HepG2 (cell line): ENCODE results near the gene RTN1. TPM values are rescaled to one million over a fixed set of nuclear protein-coding genes. Genes with fewer than 3 reads are reported as not detected.

Experiments
- BORCS8-MEF2B ChIP-seq: sonication (generic); formaldehyde crosslinking; IDR thresholded peaks from 2 replicates; pipeline ENCODE4 v1.8.0; 2022; ENCODE audit warnings: mild to moderate bottlenecking, missing genetic modification reagents
- FOXC1 ChIP-seq: sonication (generic); formaldehyde crosslinking; IDR thresholded peaks from 2 replicates; pipeline ENCODE4 v1.8.0; 2022; ENCODE audit warnings: mild to moderate bottlenecking, missing genetic modification reagents, borderline replicate concordance
- FOXP1 ChIP-seq, 2 experiments: fragments of 450-650 bp in 1 of 2; IDR thresholded peaks; 2 replicates each; pipeline ENCODE4 v1.6.1; 2017 to 2018; ENCODE audit warnings: antibody characterized with exemption in 1 of 2
- GABPA ChIP-seq, 2 experiments: IDR thresholded peaks; 2 replicates each; pipeline ENCODE4 v1.6.1; 2011 to 2016; ENCODE audit warnings: low read depth in 2 of 2, low read length in 1 of 2, missing biosample characterization in 1 of 2, missing genetic modification characterization in 1 of 2
- GABPB1 ChIP-seq: IDR thresholded peaks from 2 replicates; pipeline ENCODE4 v1.6.1; 2016; ENCODE audit warnings: mild to moderate bottlenecking, missing genetic modification reagents, moderate library complexity, missing compliant biosample characterization
- HNRNPLL ChIP-seq: fragments of 200-400 bp; formaldehyde crosslinking; IDR thresholded peaks from 2 replicates; pipeline ENCODE4 v1.6.1; 2017; ENCODE audit warnings: mild to moderate bottlenecking, low read depth, low read length; ENCODE audit not compliant: poor library complexity, severe bottlenecking
- KDM2A ChIP-seq: sonication (generic); formaldehyde crosslinking; IDR thresholded peaks from 2 replicates; pipeline ENCODE4 v1.4.0; 2020; ENCODE audit warnings: low read depth, missing genetic modification reagents, borderline replicate concordance
- KLF6 ChIP-seq: IDR thresholded peaks from 2 replicates; pipeline ENCODE4 v1.8.0; 2016; ENCODE audit warnings: missing biosample characterization, missing genetic modification reagents
- MTF2 ChIP-seq: sonication (generic); formaldehyde crosslinking; IDR thresholded peaks from 2 replicates; pipeline ENCODE4 v1.5.0; 2020; ENCODE audit warnings: missing genetic modification reagents, borderline replicate concordance
- MZF1 ChIP-seq: sonication (generic); formaldehyde crosslinking; IDR thresholded peaks from 2 replicates; pipeline ENCODE4 v1.8.1; 2023; ENCODE audit warnings: mild to moderate bottlenecking, missing genetic modification reagents, borderline replicate concordance
- NAIF1 ChIP-seq: sonication (generic); formaldehyde crosslinking; IDR thresholded peaks from 2 replicates; pipeline ENCODE4 v1.5.0; 2020; ENCODE audit warnings: mild to moderate bottlenecking, missing genetic modification reagents, borderline replicate concordance
- RARA ChIP-seq: IDR thresholded peaks from 2 replicates; pipeline ENCODE4 v1.6.1; 2016; ENCODE audit warnings: missing genetic modification reagents, missing compliant biosample characterization
- SPEN ChIP-seq: sonication (generic); formaldehyde crosslinking; IDR thresholded peaks from 2 replicates; pipeline ENCODE4 v1.5.1; 2020; ENCODE audit warnings: low read depth, mild to moderate bottlenecking, missing genetic modification reagents
- STAT5B ChIP-seq: sonication (generic); formaldehyde crosslinking; IDR thresholded peaks from 2 replicates; pipeline ENCODE4 v1.4.0; 2020; ENCODE audit warnings: missing genetic modification reagents
- ZEB1 ChIP-seq: IDR thresholded peaks from 2 replicates; pipeline ENCODE4 v1.6.1; 2012; ENCODE audit warnings: mild to moderate bottlenecking, low read depth, inconsistent platforms; ENCODE audit not compliant: insufficient replicate concordance
- ZNF530 ChIP-seq: sonication (generic); formaldehyde crosslinking; IDR thresholded peaks from 2 replicates; pipeline ENCODE4 v1.5.0; 2020; ENCODE audit warnings: low read depth, mild to moderate bottlenecking, missing genetic modification reagents
- ZNF777 ChIP-seq: sonication (generic); formaldehyde crosslinking; IDR thresholded peaks from 2 replicates; pipeline ENCODE4 v1.4.0; 2020; ENCODE audit warnings: missing genetic modification reagents
- polyA plus RNA-seq, 8 experiments: library from polyadenylated mRNA; depleted of rRNA in 3 of 8; stranded (reverse) in 7 of 8; unstranded in 1 of 8; fragments of >200 nt; fragmentation: Illumina TruSeq in 4 of 8; extraction: Trizol in 4 of 8; gene quantifications; 2 replicates each; pipeline versions ENCODE4 v1.2.1 to v1.2.3, GENCODE V29; 2011 to 2016; ENCODE audit warnings: low read depth in 4 of 8, missing spikeins in 1 of 8, mixed read lengths in 1 of 8; ENCODE audit not compliant: insufficient read depth in 1 of 8
- total RNA-seq, 5 experiments: library from RNA; depleted of rRNA; stranded (reverse); fragments of >200 nt; fragmentation: Illumina TruSeq; extraction: Trizol; gene quantifications; 2 replicates each; pipeline ENCODE4 v1.2.3, GENCODE V29; 2016; ENCODE audit warnings: low read depth in 1 of 5
- TF ChIP-seq, protein P1 (sequence below): sonication (generic); formaldehyde crosslinking; IDR thresholded peaks from 2 replicates; pipeline ENCODE4 v1.4.0; 2020; ENCODE audit warnings: mild to moderate bottlenecking, missing genetic modification reagents
- TF ChIP-seq, protein P2 (sequence below): sonication (generic); formaldehyde crosslinking; IDR thresholded peaks from 2 replicates; pipeline ENCODE4 v1.4.0; 2020; ENCODE audit warnings: missing genetic modification reagents
- TF ChIP-seq, protein P3 (sequence below): IDR thresholded peaks from 2 replicates; pipeline ENCODE4 v1.6.1; 2012; ENCODE audit warnings: inconsistent platforms
- TF ChIP-seq, protein P4 (sequence below): IDR thresholded peaks from 2 replicates; pipeline ENCODE4 v1.6.1; 2016; ENCODE audit warnings: missing compliant biosample characterization, missing genetic modification reagents, borderline replicate concordance
- TF ChIP-seq, protein P5 (sequence below): sonication (generic); formaldehyde crosslinking; IDR thresholded peaks from 2 replicates; pipeline ENCODE4 v1.4.0; 2020; ENCODE audit warnings: missing genetic modification reagents

RTN1 gene
- total and polyA plus RNA-seq, 2 of the 13 experiments (the other 11 are each of a cell fraction or from before 2014, with no cell fraction given), result 0.04 to 0.18 TPM

DNA sequence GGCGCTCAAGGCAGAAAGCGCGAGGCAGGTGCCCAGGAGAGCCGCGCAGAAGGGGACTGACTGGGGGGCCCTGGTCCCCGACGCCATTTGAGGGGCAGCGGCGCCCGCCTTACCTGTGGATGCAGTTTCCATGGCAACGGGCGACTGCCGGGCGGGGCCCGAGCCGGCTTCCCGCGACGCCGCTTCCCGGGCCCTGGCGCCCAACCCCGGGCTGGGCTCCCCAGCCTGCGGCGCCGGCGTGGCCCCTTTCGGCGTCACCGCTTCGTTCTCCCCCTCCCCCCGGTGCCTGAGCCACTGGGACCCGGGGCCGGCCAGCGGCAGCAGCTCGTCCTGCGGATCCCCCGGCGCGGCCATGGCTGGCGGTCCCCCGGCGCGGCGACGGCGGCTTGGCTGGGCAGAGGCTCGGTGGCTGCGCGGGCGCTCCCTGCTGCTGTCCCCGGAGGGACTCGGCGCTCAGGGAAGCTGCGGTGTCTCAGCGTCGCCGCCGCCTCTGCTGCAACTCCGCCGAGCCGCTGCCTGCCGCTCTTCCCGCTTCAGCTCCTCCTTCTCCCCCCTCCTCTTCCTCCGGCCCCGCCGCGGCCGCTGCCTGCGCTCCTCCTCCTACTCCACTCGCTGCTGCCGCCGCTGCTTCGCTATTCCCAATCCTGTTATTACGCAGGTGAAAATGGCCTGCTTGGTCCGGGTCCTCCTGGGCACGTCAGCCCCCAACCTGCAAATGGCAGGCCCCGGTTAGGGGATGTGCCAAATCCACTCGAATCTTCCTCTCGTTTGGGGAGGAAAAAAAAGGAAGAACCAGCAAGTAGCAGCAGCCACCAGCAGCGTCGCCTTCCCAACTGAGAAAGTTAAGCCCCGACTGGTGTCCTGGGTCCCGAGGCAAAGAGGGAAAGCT is at the start of gene RTN1 (continued):
- TF ChIP-seq, protein P1, sequence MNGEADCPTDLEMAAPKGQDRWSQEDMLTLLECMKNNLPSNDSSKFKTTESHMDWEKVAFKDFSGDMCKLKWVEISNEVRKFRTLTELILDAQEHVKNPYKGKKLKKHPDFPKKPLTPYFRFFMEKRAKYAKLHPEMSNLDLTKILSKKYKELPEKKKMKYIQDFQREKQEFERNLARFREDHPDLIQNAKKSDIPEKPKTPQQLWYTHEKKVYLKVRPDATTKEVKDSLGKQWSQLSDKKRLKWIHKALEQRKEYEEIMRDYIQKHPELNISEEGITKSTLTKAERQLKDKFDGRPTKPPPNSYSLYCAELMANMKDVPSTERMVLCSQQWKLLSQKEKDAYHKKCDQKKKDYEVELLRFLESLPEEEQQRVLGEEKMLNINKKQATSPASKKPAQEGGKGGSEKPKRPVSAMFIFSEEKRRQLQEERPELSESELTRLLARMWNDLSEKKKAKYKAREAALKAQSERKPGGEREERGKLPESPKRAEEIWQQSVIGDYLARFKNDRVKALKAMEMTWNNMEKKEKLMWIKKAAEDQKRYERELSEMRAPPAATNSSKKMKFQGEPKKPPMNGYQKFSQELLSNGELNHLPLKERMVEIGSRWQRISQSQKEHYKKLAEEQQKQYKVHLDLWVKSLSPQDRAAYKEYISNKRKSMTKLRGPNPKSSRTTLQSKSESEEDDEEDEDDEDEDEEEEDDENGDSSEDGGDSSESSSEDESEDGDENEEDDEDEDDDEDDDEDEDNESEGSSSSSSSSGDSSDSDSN (CRISPR knock-in tag), result peak; percentile 23; the same call in 1 of the 2 replicates
- TF ChIP-seq SPEN, result no peak
- no peak for TF ChIP-seq MZF1 (CRISPR knock-in tag)
- TF ChIP-seq, protein P2, sequence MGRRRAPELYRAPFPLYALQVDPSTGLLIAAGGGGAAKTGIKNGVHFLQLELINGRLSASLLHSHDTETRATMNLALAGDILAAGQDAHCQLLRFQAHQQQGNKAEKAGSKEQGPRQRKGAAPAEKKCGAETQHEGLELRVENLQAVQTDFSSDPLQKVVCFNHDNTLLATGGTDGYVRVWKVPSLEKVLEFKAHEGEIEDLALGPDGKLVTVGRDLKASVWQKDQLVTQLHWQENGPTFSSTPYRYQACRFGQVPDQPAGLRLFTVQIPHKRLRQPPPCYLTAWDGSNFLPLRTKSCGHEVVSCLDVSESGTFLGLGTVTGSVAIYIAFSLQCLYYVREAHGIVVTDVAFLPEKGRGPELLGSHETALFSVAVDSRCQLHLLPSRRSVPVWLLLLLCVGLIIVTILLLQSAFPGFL (CRISPR knock-in tag), result no peak
- TF ChIP-seq RARA (CRISPR knock-in tag), result no peak
- TF ChIP-seq GABPA (IDR thresholded peaks at IDR 0.05; ENCODE audit: low read depth, low read length), result no peak
- TF ChIP-seq GABPA (CRISPR knock-in tag; IDR thresholded peaks at IDR 0.05; ENCODE audit: low read depth), result no peak
- TF ChIP-seq FOXP1 (IDR thresholded peaks at IDR 0.05), result no peak
- TF ChIP-seq FOXP1 (CRISPR knock-in tag; IDR thresholded peaks at IDR 0.05), result no peak
- peak; percentile 98 for TF ChIP-seq HNRNPLL
- TF ChIP-seq NAIF1 (CRISPR knock-in tag), result 0 out of 2 replicates have a peak, but pooled peaks have one; percentile 64
- TF ChIP-seq, protein P3, sequence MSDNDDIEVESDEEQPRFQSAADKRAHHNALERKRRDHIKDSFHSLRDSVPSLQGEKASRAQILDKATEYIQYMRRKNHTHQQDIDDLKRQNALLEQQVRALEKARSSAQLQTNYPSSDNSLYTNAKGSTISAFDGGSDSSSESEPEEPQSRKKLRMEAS, result 0 out of 2 replicates have a peak, but pooled peaks have one; percentile 21
- no peak for TF ChIP-seq STAT5B (CRISPR knock-in tag)
- TF ChIP-seq ZNF530 (CRISPR knock-in tag), result no peak
- no peak for TF ChIP-seq FOXC1 (CRISPR knock-in tag)
- no peak for TF ChIP-seq KLF6 (CRISPR knock-in tag)
- TF ChIP-seq, protein P4, sequence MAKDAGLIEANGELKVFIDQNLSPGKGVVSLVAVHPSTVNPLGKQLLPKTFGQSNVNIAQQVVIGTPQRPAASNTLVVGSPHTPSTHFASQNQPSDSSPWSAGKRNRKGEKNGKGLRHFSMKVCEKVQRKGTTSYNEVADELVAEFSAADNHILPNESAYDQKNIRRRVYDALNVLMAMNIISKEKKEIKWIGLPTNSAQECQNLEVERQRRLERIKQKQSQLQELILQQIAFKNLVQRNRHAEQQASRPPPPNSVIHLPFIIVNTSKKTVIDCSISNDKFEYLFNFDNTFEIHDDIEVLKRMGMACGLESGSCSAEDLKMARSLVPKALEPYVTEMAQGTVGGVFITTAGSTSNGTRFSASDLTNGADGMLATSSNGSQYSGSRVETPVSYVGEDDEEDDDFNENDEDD, result no peak
- TF ChIP-seq GABPB1 (CRISPR knock-in tag), result peak; percentile 48; the same call in 1 of the 2 replicates
- TF ChIP-seq ZNF777 (CRISPR knock-in tag), result 0 out of 2 replicates have a peak, but pooled peaks have one; percentile 8
- TF ChIP-seq, protein P5, sequence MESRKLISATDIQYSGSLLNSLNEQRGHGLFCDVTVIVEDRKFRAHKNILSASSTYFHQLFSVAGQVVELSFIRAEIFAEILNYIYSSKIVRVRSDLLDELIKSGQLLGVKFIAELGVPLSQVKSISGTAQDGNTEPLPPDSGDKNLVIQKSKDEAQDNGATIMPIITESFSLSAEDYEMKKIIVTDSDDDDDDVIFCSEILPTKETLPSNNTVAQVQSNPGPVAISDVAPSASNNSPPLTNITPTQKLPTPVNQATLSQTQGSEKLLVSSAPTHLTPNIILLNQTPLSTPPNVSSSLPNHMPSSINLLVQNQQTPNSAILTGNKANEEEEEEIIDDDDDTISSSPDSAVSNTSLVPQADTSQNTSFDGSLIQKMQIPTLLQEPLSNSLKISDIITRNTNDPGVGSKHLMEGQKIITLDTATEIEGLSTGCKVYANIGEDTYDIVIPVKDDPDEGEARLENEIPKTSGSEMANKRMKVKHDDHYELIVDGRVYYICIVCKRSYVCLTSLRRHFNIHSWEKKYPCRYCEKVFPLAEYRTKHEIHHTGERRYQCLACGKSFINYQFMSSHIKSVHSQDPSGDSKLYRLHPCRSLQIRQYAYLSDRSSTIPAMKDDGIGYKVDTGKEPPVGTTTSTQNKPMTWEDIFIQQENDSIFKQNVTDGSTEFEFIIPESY (CRISPR knock-in tag), result no peak
- TF ChIP-seq ZEB1, result no peak
- TF ChIP-seq BORCS8-MEF2B, result 0 out of 2 replicates have a peak, but pooled peaks have one; percentile 25
- TF ChIP-seq MTF2 (CRISPR knock-in tag), result peak; percentile 90; the same call in 1 of the 2 replicates
- TF ChIP-seq KDM2A (CRISPR knock-in tag), result peak; percentile 19; the same call in 1 of the 2 replicates
